Measurements from ENCODE around the gene MLLT10. TPM values are rescaled to one million over a fixed set of nuclear protein-coding genes. Genes with fewer than 3 reads are reported as not detected.

Gene MLLT10
- total RNA-seq, 1 experiment from 2014 or later: 60.1 TPM

DNA sequence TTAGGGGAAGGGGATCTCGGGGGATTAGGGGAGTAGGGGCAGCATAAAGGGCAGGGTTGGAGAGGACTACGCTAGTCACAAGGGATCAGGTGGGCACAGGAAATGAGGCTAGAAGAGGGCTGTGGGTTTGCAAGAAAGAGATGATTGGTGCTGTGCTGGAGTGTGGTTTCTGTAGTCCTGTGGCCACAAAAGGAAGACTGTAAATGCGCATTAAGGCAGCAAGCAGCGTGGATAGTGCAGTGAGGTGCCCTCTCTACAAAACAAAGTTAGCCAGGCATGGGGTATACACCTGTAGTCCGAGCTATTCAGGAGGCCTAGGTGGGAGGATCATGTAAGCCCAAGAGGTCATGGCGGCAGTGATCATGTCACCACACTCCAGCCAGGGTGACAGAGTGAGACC lies 212.1 kb downstream of the MLLT10 start:
- POLR2A ChIA-PET: interaction anchor here (0.6 kb wide), 1 partner anchor 230 kb away, joined by 3 read pairs; no protein-coding TSS in a partner anchor
- Mint-ChIP-seq H3K36me3 (peaks cover 44% of the 10 kb centered on the region), H3K27me3 (ENCODE audit: low read depth) (no peaks in the 10 kb centered on the region), H3K4me3 (no peak overlapping the region), H3K4me1 (peaks cover 69% of the 10 kb centered on the region), H3K9me3 (no peaks in the 10 kb centered on the region), H3K27ac (peak overlapping the region; percentile 54)
- CTCF ChIA-PET: no interaction called here
- no peak for DNase-seq (ENCODE audit: low spot score)
- peak; percentile 8; the same call in 1 of the 2 replicates for ATAC-seq
- no peak for TF ChIP-seq IRF2 (CRISPR knock-in tag; IDR thresholded peaks at IDR 0.05; ENCODE audit: borderline replicate concordance, low read depth)
- no peak for TF ChIP-seq CREM (CRISPR knock-in tag; IDR thresholded peaks at IDR 0.05)
- TF ChIP-seq, protein P1, sequence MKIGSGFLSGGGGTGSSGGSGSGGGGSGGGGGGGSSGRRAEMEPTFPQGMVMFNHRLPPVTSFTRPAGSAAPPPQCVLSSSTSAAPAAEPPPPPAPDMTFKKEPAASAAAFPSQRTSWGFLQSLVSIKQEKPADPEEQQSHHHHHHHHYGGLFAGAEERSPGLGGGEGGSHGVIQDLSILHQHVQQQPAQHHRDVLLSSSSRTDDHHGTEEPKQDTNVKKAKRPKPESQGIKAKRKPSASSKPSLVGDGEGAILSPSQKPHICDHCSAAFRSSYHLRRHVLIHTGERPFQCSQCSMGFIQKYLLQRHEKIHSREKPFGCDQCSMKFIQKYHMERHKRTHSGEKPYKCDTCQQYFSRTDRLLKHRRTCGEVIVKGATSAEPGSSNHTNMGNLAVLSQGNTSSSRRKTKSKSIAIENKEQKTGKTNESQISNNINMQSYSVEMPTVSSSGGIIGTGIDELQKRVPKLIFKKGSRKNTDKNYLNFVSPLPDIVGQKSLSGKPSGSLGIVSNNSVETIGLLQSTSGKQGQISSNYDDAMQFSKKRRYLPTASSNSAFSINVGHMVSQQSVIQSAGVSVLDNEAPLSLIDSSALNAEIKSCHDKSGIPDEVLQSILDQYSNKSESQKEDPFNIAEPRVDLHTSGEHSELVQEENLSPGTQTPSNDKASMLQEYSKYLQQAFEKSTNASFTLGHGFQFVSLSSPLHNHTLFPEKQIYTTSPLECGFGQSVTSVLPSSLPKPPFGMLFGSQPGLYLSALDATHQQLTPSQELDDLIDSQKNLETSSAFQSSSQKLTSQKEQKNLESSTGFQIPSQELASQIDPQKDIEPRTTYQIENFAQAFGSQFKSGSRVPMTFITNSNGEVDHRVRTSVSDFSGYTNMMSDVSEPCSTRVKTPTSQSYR (CRISPR knock-in tag; IDR thresholded peaks at IDR 0.05): no peak
- TF ChIP-seq PRRX2 (CRISPR knock-in tag; IDR thresholded peaks at IDR 0.05): no peak
- no peak for TF ChIP-seq MXD4 (CRISPR knock-in tag; IDR thresholded peaks at IDR 0.05; ENCODE audit: borderline replicate concordance)
- TF ChIP-seq ATF1 (CRISPR knock-in tag; IDR thresholded peaks at IDR 0.05): no peak
- no peak for TF ChIP-seq ZNF425 (CRISPR knock-in tag; conservative IDR thresholded peaks at IDR 0.05)
- TF ChIP-seq JUN (CRISPR knock-in tag; IDR thresholded peaks at IDR 0.05): no peak
- TF ChIP-seq, protein P2, sequence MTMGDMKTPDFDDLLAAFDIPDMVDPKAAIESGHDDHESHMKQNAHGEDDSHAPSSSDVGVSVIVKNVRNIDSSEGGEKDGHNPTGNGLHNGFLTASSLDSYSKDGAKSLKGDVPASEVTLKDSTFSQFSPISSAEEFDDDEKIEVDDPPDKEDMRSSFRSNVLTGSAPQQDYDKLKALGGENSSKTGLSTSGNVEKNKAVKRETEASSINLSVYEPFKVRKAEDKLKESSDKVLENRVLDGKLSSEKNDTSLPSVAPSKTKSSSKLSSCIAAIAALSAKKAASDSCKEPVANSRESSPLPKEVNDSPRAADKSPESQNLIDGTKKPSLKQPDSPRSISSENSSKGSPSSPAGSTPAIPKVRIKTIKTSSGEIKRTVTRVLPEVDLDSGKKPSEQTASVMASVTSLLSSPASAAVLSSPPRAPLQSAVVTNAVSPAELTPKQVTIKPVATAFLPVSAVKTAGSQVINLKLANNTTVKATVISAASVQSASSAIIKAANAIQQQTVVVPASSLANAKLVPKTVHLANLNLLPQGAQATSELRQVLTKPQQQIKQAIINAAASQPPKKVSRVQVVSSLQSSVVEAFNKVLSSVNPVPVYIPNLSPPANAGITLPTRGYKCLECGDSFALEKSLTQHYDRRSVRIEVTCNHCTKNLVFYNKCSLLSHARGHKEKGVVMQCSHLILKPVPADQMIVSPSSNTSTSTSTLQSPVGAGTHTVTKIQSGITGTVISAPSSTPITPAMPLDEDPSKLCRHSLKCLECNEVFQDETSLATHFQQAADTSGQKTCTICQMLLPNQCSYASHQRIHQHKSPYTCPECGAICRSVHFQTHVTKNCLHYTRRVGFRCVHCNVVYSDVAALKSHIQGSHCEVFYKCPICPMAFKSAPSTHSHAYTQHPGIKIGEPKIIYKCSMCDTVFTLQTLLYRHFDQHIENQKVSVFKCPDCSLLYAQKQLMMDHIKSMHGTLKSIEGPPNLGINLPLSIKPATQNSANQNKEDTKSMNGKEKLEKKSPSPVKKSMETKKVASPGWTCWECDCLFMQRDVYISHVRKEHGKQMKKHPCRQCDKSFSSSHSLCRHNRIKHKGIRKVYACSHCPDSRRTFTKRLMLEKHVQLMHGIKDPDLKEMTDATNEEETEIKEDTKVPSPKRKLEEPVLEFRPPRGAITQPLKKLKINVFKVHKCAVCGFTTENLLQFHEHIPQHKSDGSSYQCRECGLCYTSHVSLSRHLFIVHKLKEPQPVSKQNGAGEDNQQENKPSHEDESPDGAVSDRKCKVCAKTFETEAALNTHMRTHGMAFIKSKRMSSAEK (CRISPR knock-in tag; IDR thresholded peaks at IDR 0.05; ENCODE audit: borderline replicate concordance): no peak
- no peak for TF ChIP-seq RELA (CRISPR knock-in tag; IDR thresholded peaks at IDR 0.05; ENCODE audit: borderline replicate concordance)
- TF ChIP-seq, protein P3, sequence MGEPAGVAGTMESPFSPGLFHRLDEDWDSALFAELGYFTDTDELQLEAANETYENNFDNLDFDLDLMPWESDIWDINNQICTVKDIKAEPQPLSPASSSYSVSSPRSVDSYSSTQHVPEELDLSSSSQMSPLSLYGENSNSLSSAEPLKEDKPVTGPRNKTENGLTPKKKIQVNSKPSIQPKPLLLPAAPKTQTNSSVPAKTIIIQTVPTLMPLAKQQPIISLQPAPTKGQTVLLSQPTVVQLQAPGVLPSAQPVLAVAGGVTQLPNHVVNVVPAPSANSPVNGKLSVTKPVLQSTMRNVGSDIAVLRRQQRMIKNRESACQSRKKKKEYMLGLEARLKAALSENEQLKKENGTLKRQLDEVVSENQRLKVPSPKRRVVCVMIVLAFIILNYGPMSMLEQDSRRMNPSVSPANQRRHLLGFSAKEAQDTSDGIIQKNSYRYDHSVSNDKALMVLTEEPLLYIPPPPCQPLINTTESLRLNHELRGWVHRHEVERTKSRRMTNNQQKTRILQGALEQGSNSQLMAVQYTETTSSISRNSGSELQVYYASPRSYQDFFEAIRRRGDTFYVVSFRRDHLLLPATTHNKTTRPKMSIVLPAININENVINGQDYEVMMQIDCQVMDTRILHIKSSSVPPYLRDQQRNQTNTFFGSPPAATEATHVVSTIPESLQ (CRISPR knock-in tag; IDR thresholded peaks at IDR 0.05): no peak
- TF ChIP-seq NR1H2 (CRISPR knock-in tag; IDR thresholded peaks at IDR 0.05): no peak
- no peak for TF ChIP-seq E2F1 (CRISPR knock-in tag; IDR thresholded peaks at IDR 0.05)
- no peak for TF ChIP-seq CREB1 (CRISPR knock-in tag; IDR thresholded peaks at IDR 0.05)

Measured in WTC11 (cell line).